ENCODE results near the gene PTPRE. TPM values are rescaled to one million over a fixed set of nuclear protein-coding genes. Genes with fewer than 3 reads are reported as not detected.

Gene PTPRE
- total and polyA plus RNA-seq, 4 donors, result 1.5 to 12.5 (median 3.7) TPM

- H3K27me3 ChIP-seq (ENCODE audit: control insufficient read depth in 4 of 4, insufficient read depth in 4 of 4, low read length in 3 of 4), result peaks cover 0 to 9% (median 5%) of the 10 kb centered on the region in 4 donors
- H3K4me3 ChIP-seq (ENCODE audit: low read depth in 1 of 3, low read length in 3 of 3), result no peak overlapping the region
- H3K4me1 ChIP-seq (ENCODE audit: control insufficient read depth in 4 of 4, insufficient read depth in 4 of 4, low read length in 3 of 4), result peaks cover 6 to 13% (median 10%) of the 10 kb centered on the region in 4 donors
- WGBS, result 78% methylated on average over 2 of the region's 2 CpGs
- H3K36me3 ChIP-seq (ENCODE audit: control insufficient read depth in 4 of 4, insufficient read depth in 3 of 4, low read depth in 1 of 4, low read length in 3 of 4), result no peaks in the 10 kb centered on the region
- TF ChIP-seq RXRA (IDR thresholded peaks at IDR 0.05), result no peak
- TF ChIP-seq HNF4G (IDR thresholded peaks at IDR 0.05), result no peak
- no peak for TF ChIP-seq JUND (IDR thresholded peaks at IDR 0.05)
- TF ChIP-seq ZBTB33 (IDR thresholded peaks at IDR 0.05), result no peak
- TF ChIP-seq HNF4A (conservative IDR thresholded peaks at IDR 0.05), result no peak
- no peak for TF ChIP-seq YY1 (IDR thresholded peaks at IDR 0.05)
- TF ChIP-seq EGR1 (IDR thresholded peaks at IDR 0.05; ENCODE audit: low read depth in 2 of 2), result no peak
- no peak for TF ChIP-seq FOXA2 (IDR thresholded peaks at IDR 0.05)
- no peak for TF ChIP-seq CTCF (IDR thresholded peaks at IDR 0.05; ENCODE audit: low read depth, low read length, missing input control)
- TF ChIP-seq, protein P1, sequence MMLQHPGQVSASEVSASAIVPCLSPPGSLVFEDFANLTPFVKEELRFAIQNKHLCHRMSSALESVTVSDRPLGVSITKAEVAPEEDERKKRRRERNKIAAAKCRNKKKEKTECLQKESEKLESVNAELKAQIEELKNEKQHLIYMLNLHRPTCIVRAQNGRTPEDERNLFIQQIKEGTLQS (IDR thresholded peaks at IDR 0.05), result no peak
- TF ChIP-seq GABPA (IDR thresholded peaks at IDR 0.05 in 1 of 2, conservative IDR thresholded peaks at IDR 0.05 in 1 of 2), result no peak
- TF ChIP-seq, protein P2, sequence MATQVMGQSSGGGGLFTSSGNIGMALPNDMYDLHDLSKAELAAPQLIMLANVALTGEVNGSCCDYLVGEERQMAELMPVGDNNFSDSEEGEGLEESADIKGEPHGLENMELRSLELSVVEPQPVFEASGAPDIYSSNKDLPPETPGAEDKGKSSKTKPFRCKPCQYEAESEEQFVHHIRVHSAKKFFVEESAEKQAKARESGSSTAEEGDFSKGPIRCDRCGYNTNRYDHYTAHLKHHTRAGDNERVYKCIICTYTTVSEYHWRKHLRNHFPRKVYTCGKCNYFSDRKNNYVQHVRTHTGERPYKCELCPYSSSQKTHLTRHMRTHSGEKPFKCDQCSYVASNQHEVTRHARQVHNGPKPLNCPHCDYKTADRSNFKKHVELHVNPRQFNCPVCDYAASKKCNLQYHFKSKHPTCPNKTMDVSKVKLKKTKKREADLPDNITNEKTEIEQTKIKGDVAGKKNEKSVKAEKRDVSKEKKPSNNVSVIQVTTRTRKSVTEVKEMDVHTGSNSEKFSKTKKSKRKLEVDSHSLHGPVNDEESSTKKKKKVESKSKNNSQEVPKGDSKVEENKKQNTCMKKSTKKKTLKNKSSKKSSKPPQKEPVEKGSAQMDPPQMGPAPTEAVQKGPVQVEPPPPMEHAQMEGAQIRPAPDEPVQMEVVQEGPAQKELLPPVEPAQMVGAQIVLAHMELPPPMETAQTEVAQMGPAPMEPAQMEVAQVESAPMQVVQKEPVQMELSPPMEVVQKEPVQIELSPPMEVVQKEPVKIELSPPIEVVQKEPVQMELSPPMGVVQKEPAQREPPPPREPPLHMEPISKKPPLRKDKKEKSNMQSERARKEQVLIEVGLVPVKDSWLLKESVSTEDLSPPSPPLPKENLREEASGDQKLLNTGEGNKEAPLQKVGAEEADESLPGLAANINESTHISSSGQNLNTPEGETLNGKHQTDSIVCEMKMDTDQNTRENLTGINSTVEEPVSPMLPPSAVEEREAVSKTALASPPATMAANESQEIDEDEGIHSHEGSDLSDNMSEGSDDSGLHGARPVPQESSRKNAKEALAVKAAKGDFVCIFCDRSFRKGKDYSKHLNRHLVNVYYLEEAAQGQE (IDR thresholded peaks at IDR 0.05), result no peak
- no peak for TF ChIP-seq FOXA1 (IDR thresholded peaks at IDR 0.05)
- no peak for TF ChIP-seq NR2F2 (IDR thresholded peaks at IDR 0.05)
- no peak for TF ChIP-seq RAD21 (IDR thresholded peaks at IDR 0.05)
- TF ChIP-seq TAF1 (conservative IDR thresholded peaks at IDR 0.05), result no peak
- TF ChIP-seq MAX (IDR thresholded peaks at IDR 0.05), result no peak
- no peak for TF ChIP-seq SP1 (IDR thresholded peaks at IDR 0.05)
- H3K9ac ChIP-seq (ENCODE audit: low read depth in 1 of 2, low read length in 2 of 2), result no peak overlapping the region
- no peak for DNase-seq (ENCODE audit: low spot score)
- no peaks in the 10 kb centered on the region for H3K9me3 ChIP-seq (ENCODE audit: control insufficient read depth in 4 of 4, low read length in 3 of 4)
- no peak overlapping the region for H3K27ac ChIP-seq (ENCODE audit: low read depth in 1 of 2, low read length in 2 of 2)
Observed at GRCh38 chr10:128122931-128123330, 216.0 kb downstream of the PTPRE start.

Data from liver (tissue), 9 donors.